CD4-positive, alpha-beta T cell treated with Interleukin-21 for 1 hour (primary cell): ENCODE measurements around the gene MAN1C1.

Experiments used
- DNase-seq: peaks from one replicate; pipeline ENCODE4 v3.0.0-alpha.2; 2020

MAN1C1 gene

GRCh38 chr1:25744140-25744581 lies 127.6 kb downstream of the MAN1C1 start:
- no peak for DNase-seq

- DNase-seq = no peak
These were observed 128.2 kb downstream of the MAN1C1 start for GRCh38 chr1:25744636-25745425.

DNA sequence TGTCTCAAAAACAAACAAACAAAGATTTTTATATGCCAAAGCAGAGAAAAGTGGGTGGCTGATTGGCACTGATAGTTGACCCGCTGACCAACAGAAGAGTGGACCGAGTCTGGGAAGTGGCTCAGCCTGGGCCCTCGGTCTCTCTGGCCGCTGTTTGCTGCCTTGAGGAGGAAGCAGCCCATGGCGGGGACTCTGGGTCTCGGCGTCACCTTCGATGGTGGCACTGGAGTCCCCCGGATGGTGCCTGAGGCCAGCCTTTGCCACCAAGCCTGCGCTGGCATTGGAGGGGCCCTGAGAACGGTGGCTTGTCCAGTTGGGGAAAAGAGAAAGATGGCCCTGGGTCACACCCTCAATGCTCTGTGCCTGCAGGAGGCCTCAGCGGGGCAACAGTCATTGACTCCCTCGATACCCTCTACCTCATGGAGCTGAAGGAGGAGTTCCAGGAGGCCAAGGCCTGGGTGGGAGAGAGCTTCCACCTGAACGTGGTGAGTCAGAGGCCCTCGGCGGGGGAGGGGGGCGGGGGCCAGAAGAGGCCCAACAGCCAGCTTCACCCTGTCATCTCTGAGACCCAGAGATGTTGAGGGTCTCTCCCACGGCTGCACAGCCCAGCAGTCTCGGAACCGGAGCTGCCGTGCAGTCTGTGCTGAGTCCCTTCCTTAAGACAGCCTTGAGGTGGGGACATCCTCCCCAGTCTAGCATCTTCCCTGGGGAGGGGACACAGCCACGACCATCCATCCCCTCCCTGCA lies 129.9 kb downstream of the MAN1C1 start:
- DNase-seq = no peak

DNA sequence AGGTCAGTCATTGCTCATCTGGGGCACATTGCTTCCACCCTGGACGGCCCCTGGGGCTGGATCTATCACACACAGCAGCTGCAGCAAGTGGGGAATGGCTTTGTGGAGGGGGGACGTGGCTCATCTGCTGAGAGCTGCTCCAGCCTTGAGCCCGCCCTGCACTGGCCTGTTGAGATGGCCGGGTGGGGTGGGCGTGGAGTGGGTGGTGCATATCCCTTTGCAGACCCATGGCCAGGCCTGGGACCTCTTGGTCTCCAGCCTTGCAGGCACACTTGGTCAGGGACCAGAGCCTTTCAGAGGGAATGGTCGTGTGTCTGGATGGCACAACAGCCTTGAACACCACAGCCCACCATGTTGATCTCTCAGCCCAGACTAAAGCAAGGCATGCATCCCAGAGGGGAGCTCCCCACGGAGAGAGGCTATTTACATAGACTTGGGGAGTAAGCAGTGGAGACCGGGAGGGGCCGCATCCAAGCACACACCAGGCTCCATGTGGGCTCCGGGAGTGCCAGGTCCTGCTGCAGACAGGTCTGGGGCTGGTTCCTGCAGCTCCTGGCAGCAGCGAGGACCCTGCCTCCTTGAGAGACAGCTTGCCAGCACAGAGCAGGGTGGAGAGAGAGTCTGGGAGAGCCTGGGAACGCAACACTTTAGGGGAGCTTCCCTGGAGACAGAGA lies 130.6 kb downstream of the MAN1C1 start:
- DNase-seq = no peak

DNA sequence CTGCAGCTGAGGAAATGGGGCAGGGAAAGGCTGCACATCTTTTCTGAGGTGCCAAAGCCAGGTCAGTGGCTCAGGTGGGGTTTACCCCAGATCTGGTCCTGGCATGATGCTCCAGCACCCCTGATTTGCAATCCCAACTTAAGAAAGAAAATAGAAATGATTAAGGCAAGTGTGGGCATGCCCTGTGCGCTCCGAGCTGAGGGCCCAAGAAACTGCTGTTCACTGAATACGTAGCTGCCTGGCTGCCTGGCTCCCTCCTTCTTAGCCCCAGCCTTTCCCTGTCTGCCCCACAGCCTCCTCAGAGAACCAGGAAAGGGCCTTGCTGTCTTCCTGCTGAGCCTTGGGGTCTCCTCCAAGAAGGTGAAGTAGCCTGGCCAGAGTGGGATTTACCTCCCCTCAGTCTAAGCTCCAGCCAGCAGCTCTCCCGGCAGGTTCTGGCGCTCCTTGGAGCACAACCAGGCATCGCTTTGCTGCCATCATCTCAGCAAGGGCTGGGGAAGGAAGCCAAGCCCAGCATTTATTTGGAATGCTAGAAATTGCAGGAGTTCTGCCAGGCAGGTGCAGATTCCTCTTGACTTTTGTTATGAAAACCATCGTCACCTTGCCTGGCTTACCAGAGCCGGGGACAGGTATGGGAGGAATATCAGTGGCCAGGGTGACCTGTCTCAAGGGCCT lies 132.1 kb downstream of the MAN1C1 start:
- DNase-seq = no peak

GRCh38 chr1:25750923-25751605 lies 134.5 kb downstream of the MAN1C1 start:
- no peak for DNase-seq

GRCh38 chr1:25754470-25755181 lies 138.0 kb downstream of the MAN1C1 start:
- DNase-seq = no peak

DNA sequence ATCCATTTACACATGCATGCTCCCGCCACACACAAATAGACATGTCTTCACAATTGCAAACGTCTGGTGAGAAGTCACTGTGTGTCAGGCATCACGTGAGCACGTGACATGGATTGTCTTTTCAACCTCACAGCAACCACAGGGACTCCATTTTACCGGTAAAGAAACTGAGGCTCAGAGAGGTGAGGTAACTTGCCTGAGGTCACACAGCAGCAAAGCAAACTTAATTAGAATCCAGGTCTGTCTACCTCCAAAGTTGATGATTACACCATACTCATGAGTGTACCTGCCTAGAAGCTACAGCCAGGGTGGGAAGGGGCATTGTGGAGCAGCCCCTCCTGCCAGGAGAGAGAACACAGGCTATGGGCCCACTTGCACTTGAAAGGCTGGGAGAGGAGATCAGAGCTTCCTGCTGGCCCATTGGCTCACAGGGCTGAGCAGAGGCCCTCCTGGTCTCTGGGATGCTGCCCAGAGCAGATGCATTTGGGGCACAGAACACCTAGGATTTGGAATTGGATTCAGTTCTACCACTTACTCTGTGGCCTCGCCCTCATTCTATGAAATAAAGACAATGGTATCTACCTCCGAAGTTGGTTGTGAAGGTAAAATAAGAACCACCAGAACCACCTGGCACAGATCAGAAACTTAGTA lies 139.0 kb downstream of the MAN1C1 start:
- no peak for DNase-seq

- no peak for DNase-seq
These were observed 139.6 kb downstream of the MAN1C1 start for GRCh38 chr1:25756215-25756614.

DNA sequence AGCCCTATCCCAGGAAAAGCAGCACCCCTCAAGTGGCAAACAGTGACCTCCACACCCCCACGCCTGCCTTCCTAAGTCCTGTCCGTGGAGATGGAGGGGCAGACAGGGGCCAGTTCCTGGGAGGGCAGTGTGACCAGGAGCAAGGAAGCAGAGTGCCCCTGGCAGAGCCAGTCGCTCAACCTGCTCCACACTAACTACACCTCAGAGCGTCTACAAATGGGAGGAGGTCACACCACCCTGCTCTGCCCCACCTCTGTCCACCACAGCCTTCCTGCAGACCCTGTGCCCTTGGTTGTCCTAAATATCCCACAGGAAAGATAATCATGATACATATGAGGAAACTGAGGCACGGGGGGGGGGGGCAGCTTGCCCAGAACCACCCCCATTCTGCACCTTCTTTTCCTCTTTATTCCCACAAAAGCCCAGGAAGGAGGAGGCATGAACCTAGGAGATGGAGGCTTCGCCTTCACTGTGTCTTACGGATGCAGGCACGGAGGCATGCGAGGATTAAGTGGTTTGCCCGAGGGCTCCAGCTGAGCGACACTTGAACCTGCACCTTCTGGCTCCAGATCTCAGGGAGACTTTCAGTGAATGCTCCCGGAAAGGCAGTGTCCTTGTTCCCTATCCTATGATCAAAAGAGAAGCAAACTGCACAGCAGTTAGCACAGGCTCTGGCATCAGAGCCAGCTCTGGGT lies 140.7 kb downstream of the MAN1C1 start:
- DNase-seq = no peak

- no peak for DNase-seq
These were observed 141.2 kb downstream of the MAN1C1 start for GRCh38 chr1:25757846-25758185.

DNA sequence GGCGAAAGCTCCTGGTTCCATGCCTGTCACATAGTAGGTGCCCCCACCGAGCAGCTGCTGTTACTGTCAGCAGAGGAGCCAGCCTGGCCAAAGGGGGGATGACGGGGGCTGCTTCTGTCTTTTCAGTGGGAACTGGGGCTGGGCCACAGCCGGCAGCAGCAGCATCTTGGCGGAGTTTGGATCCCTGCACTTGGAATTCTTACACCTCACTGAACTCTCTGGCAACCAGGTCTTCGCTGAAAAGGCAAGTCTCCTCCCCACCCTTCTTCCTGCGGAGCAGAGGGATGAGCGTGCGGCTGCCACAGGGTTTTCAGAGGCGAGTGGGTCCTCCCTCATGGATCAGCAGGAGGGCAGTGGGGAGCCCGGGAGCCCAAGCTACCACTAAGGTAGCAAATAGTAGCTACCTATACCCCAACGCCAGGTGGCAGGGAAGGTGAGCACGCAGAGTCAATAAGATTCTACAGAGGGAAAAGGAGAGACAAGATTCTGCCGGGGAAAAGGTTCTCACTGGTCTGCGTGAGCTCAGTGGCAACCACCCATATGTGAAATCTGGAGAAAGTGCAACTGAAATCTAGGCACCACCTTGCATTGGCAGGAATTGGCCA lies 142.0 kb downstream of the MAN1C1 start:
- DNase-seq = no peak

DNA sequence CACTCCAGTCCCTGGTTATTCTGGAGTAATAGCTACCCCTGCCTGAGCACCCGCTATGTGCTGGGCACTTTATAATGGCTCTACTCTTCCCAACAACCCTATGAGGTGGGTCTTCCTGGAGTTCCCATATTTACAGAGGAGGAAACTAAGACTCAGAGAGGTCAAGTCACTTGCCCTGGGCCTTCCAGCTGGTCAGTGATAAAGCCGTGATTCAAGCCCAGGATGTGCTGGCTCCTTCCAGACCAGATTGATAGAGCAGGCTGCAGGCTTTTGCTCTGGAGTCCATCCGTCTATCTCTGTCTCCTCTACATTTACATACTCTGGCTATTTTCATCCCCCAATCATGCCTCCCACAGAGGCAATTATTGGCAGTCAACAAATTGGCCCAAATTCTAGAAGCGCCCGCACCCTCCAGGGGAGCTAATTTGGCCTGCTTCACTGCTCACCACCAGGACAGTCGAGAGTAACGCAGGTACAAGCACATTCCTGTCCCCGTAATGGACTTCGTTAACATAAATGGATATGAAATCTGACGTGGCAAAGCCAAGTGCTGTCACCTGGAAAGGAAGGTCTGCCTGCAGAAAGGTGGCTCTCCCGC lies 143.6 kb downstream of the MAN1C1 start:
- DNase-seq = no peak

DNA sequence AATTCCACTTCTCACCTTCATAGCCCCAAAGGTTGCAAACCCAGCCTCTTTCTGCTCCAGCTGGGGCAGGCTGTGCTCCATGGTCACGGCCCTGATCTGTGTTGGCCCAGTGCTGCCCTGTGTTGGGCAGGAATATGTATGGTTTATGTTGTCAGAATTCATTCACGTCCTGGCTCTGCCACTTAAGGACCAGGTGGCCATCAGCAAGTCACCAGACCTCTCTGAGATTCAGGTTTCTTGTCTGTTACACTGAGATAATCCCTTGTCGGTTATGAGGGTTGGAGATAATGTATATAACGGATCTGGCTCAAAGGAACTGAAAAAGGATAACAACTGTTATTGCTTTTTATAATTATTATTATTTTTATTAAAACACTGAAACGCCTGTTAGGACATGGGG lies 144.3 kb downstream of the MAN1C1 start:
- DNase-seq = no peak

GRCh38 chr1:25763493-25763892 lies 146.9 kb downstream of the MAN1C1 start:
- no peak for DNase-seq

DNA sequence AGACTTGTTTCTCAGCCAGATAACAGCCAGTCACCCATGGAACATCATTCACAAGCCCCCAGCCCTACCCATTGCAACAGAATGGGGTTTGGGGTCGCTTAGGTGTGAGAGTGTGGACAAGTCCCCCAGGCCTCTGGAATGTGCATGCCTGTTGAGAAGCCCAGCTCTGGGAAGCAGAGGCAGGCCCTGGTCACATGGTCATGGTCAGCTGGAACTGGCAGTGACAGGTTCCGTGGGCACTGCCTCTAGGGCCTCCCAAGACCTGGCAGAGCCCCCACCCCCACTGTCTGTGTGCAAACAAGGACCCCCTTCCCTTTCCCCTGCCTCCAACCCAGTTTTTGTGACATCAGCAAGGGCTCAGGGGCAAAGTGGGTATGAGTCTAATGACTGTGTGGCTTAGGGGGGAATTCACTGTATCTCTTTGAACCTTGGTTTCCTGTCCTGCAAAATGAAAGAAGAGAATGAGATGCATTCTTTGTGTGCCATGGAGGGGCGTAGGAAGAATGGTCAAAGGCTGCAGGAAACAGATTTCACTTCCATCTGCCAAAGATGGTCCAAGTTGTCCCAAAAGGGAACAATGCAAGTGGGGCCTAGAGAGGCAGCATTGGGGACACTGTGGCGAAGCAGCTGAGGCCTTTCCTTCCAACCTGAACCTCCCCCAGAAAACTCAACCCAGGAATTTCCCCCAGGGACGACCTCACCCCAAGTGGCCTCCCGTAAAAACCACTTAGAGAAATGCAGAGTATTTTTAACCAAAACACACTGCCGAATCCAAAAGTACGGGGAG lies 148.7 kb downstream of the MAN1C1 start:
- DNase-seq = no peak

DNA sequence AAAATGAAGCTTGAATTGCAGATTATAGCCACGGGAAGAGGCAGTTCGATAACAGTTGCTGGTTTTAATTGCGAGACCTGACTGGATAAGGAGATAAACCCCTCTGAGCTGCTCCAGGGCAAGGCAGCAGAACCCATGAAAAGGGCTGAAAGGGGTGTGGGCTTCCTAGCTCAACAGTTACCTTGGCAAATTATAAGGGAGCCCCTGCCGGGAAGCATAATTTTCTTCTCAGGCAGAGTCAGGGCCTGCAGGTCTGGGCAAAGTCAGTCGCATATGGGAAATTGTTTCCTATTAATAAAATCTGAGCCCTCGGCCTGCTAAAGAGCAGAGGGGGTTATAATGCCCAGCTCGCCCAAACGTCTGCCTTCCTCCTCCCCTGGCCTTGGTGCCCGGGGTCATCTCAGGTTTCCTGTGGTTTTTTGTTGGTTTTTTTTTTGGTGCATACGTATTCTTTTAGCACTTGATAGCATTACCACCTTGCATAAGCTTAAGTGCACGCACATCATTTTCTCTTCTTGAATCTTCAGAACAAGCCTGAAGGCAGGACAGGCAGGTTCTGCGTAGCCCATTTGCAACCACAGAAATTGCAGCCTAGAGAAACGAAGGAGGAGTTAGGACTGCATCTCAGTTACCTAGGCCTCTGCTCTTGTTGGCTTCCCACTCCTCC lies 149.5 kb downstream of the MAN1C1 start:
- no peak for DNase-seq

GRCh38 chr1:25766721-25767436 lies 150.3 kb downstream of the MAN1C1 start:
- no peak for DNase-seq
